ENCODE measurements around the gene FAM174B.

Gene FAM174B

GRCh38 chr15:92655178-92655995 lies at the start of gene FAM174B:
FAM174B (minus strand) TSS chr15:92655775.
- H3K79me2 ChIP-seq (ENCODE audit: insufficient read depth, low read depth): no peaks in the 10 kb centered on the region
- H3K9ac ChIP-seq: no peak within 1 kb of the TSS; the same call in 1 of the 2 replicates
- H3K27me3 ChIP-seq (ENCODE audit: insufficient read depth, low read depth): no peaks in the 10 kb centered on the region
- H2AFZ ChIP-seq (ENCODE audit: low read depth): peak within 1 kb of the TSS; percentile 56
- no peak within 1 kb of the TSS for H3K27ac ChIP-seq
- no peak within 1 kb of the TSS for H3K4me3 ChIP-seq (IDR thresholded peaks at IDR 0.05; ENCODE audit: insufficient read depth, low read depth, low read length)
- H3K4me1 ChIP-seq (ENCODE audit: low read depth, poor library complexity, severe bottlenecking): peaks cover 4% of the 10 kb centered on the region
- H3K4me2 ChIP-seq: peak within 1 kb of the TSS; percentile 34; the same call in 1 of the 2 replicates
- no peaks in the 10 kb centered on the region for H4K20me1 ChIP-seq (ENCODE audit: insufficient read depth)
- TF ChIP-seq CTCF (conservative IDR thresholded peaks at IDR 0.05; ENCODE audit: low read depth, low read length): no peak
- H3K36me3 ChIP-seq (ENCODE audit: insufficient read depth): no peaks in the 10 kb centered on the region

- Histone ChIP-seq H3K4me2 (no peak overlapping the region), H3K27me3 (ENCODE audit: insufficient read depth, low read depth) (no peaks in the 10 kb centered on the region), H2AFZ (ENCODE audit: low read depth) (no peak overlapping the region), H3K36me3 (ENCODE audit: insufficient read depth) (no peaks in the 10 kb centered on the region), H3K27ac (no peak overlapping the region), H4K20me1 (ENCODE audit: insufficient read depth) (no peaks in the 10 kb centered on the region), H3K79me2 (ENCODE audit: insufficient read depth, low read depth) (no peaks in the 10 kb centered on the region), H3K9ac (no peak overlapping the region), H3K4me1 (ENCODE audit: low read depth, poor library complexity, severe bottlenecking) (no peaks in the 10 kb centered on the region), H3K4me3 (IDR thresholded peaks at IDR 0.05; ENCODE audit: insufficient read depth, low read depth, low read length) (no peak overlapping the region)
- no peak for TF ChIP-seq CTCF (conservative IDR thresholded peaks at IDR 0.05; ENCODE audit: low read depth, low read length)
Observed at GRCh38 chr15:92696096-92696495, 40.5 kb upstream of the FAM174B start.

- H4K20me1 ChIP-seq (ENCODE audit: insufficient read depth): no peaks in the 10 kb centered on the region
- no peaks in the 10 kb centered on the region for H3K27me3 ChIP-seq (ENCODE audit: insufficient read depth, low read depth)
- H3K27ac ChIP-seq: no peak overlapping the region
- no peaks in the 10 kb centered on the region for H3K79me2 ChIP-seq (ENCODE audit: insufficient read depth, low read depth)
- TF ChIP-seq CTCF (conservative IDR thresholded peaks at IDR 0.05; ENCODE audit: low read depth, low read length): no peak; the same call in 1 of the 2 replicates
- no peaks in the 10 kb centered on the region for H3K36me3 ChIP-seq (ENCODE audit: insufficient read depth)
- no peak overlapping the region for H2AFZ ChIP-seq (ENCODE audit: low read depth)
- H3K9ac ChIP-seq: no peak overlapping the region
- H3K4me1 ChIP-seq (ENCODE audit: low read depth, poor library complexity, severe bottlenecking): no peaks in the 10 kb centered on the region
- H3K4me3 ChIP-seq (IDR thresholded peaks at IDR 0.05; ENCODE audit: insufficient read depth, low read depth, low read length): no peak overlapping the region
- no peak overlapping the region for H3K4me2 ChIP-seq
Observed at GRCh38 chr15:92693691-92694331, 38.2 kb upstream of the FAM174B start.

- Histone ChIP-seq H3K79me2 (ENCODE audit: insufficient read depth, low read depth) (no peaks in the 10 kb centered on the region), H3K9ac (no peak overlapping the region), H3K4me2 (no peak overlapping the region), H2AFZ (ENCODE audit: low read depth) (no peak overlapping the region), H3K27ac (no peak overlapping the region), H4K20me1 (ENCODE audit: insufficient read depth) (no peaks in the 10 kb centered on the region), H3K36me3 (ENCODE audit: insufficient read depth) (no peaks in the 10 kb centered on the region), H3K4me3 (IDR thresholded peaks at IDR 0.05; ENCODE audit: insufficient read depth, low read depth, low read length) (no peak overlapping the region), H3K27me3 (ENCODE audit: insufficient read depth, low read depth) (no peaks in the 10 kb centered on the region), H3K4me1 (ENCODE audit: low read depth, poor library complexity, severe bottlenecking) (no peaks in the 10 kb centered on the region)
- TF ChIP-seq CTCF (conservative IDR thresholded peaks at IDR 0.05; ENCODE audit: low read depth, low read length): no peak
Observed at GRCh38 chr15:92690395-92690794, 34.8 kb upstream of the FAM174B start.
